Smooth muscle cell (in vitro differentiated cells): Measurements from ENCODE around the gene IL25. TPM values are rescaled to one million over a fixed set of nuclear protein-coding genes. Genes with fewer than 3 reads are reported as not detected.

Source experiments
- DNase-seq: peaks from one replicate; lab custom pipeline; 2025; ENCODE audit not compliant: unreplicated experiment; lab: John Stamatoyannopoulos, UW
- H2AFZ ChIP-seq: fragments of 200-600 bp; sonication (generic); 2 replicates; pipeline ENCODE4 v1.6.0; 2016; ENCODE audit warnings: antibody characterized with exemption, low read depth, mild to moderate bottlenecking
- H3F3A ChIP-seq: fragments of 200-600 bp; sonication (generic); 2 replicates; pipeline ENCODE4 v1.6.0; 2017; ENCODE audit warnings: antibody characterized with exemption, low read depth
- H3K27ac ChIP-seq: fragments of 200-600 bp; sonication (generic); 2 replicates; pipeline ENCODE4 v1.5.1; 2016; ENCODE audit warnings: low read depth, mild to moderate bottlenecking
- H3K27me3 ChIP-seq: fragments of 200-600 bp; sonication (generic); 2 replicates; pipeline ENCODE4 v1.6.1; 2016; ENCODE audit warnings: low read depth, mild to moderate bottlenecking
- H3K36me3 ChIP-seq: fragments of 200-600 bp; sonication (generic); 2 replicates; pipeline ENCODE4 v1.5.1; 2016; ENCODE audit warnings: low read depth
- H3K4me1 ChIP-seq: fragments of 200-600 bp; sonication (generic); 2 replicates; pipeline ENCODE4 v1.5.1; 2016; ENCODE audit warnings: low read depth
- H3K4me2 ChIP-seq: fragments of 200-600 bp; sonication (generic); 2 replicates; pipeline ENCODE4 v1.6.0; 2016; ENCODE audit warnings: mild to moderate bottlenecking
- H3K4me3 ChIP-seq: fragments of 200-600 bp; sonication (generic); 2 replicates; pipeline ENCODE4 v1.5.1; 2016; ENCODE audit warnings: mild to moderate bottlenecking
- H3K79me2 ChIP-seq: fragments of 200-600 bp; sonication (generic); 2 replicates; pipeline ENCODE4 v1.6.0; 2016; ENCODE audit warnings: low read depth, mild to moderate bottlenecking
- H3K9ac ChIP-seq: fragments of 200-600 bp; sonication (generic); 2 replicates; pipeline ENCODE4 v1.6.0; 2016; ENCODE audit warnings: low read depth
- H3K9me3 ChIP-seq: fragments of 200-600 bp; sonication (generic); replicated peaks from 2 replicates; pipeline ENCODE4 v1.5.1; 2016; ENCODE audit warnings: low read depth
- H4K20me1 ChIP-seq: fragments of 200-600 bp; sonication (generic); 2 replicates; pipeline ENCODE4 v1.6.0; 2016; ENCODE audit warnings: low read depth
- CTCF ChIP-seq: fragments of 200-600 bp; sonication (generic); IDR thresholded peaks from 2 replicates; pipeline ENCODE4 v1.5.1; 2017; ENCODE audit warnings: borderline replicate concordance, mild to moderate bottlenecking, antibody characterized with exemption; ENCODE audit not compliant: insufficient read depth, poor library complexity, severe bottlenecking
- WGBS: methylation state at CpG from one replicate; pipeline ENCODE4 v1.1.7; 2016; ENCODE audit warnings: low lambda C conversion rate; 5-methylcytosine and 5-hydroxymethylcytosine counted together
- polyA plus RNA-seq: library from polyadenylated mRNA; unstranded; fragments of >200 nt; fragmentation: Nextera tagmentation; extraction: Ambion mirVana; gene quantifications from 2 replicates; pipeline ENCODE4 v1.2.1, GENCODE V29; 2016
- total RNA-seq: library from RNA; depleted of rRNA; stranded (reverse); fragments of >200 nt; gene quantifications from 2 replicates; pipeline ENCODE4 v1.2.3, GENCODE V29; 2014

IL25 gene
- total and polyA plus RNA-seq, 2 experiments from 2014 or later, result not detected

- Histone ChIP-seq H2AFZ (no peak overlapping the region), H3K27me3 (no peaks in the 10 kb centered on the region), H3K4me2 (no peak overlapping the region), H3F3A (no peaks in the 10 kb centered on the region), H3K9ac (no peak overlapping the region), H3K36me3 (no peaks in the 10 kb centered on the region), H3K27ac (no peak overlapping the region), H3K9me3 (no peaks in the 10 kb centered on the region), H3K4me3 (no peak overlapping the region), H3K79me2 (no peaks in the 10 kb centered on the region), H3K4me1 (no peaks in the 10 kb centered on the region), H4K20me1 (no peaks in the 10 kb centered on the region)
- WGBS, result 88% methylated on average over 1 of the region's 1 CpG
- TF ChIP-seq CTCF, result no peak
- DNase-seq, result no peak
These were observed 32.9 kb upstream of the IL25 start for GRCh38 chr14:23339506-23340268.

DNA sequence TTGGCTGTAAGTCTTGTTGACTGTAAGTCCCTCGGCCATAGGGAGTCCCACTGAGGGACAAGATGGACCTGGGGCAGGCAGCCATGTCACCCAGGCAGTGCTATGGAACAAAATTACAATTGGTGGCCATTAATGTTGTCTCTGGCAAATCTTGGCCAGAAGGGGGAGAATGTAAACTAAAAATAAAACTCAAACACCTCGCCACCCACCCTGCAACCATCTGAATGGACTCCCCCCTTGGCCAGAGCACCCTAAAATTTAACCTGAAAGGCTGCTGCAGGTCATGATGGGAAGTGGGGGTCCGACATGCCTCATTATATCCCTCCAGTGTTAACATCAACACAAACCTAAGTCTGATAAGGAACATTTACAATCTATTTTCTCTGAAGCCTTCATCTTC lies 28.1 kb upstream of the IL25 start:
- Histone ChIP-seq H3K79me2 (no peaks in the 10 kb centered on the region), H3K36me3 (no peaks in the 10 kb centered on the region), H2AFZ (no peak overlapping the region), H3K9ac (no peak overlapping the region), H3K4me2 (no peak overlapping the region), H3F3A (no peaks in the 10 kb centered on the region), H3K27ac (no peak overlapping the region), H4K20me1 (no peaks in the 10 kb centered on the region), H3K27me3 (no peaks in the 10 kb centered on the region), H3K4me3 (no peak overlapping the region), H3K4me1 (no peaks in the 10 kb centered on the region), H3K9me3 (no peaks in the 10 kb centered on the region)
- TF ChIP-seq CTCF, result no peak
- no peak for DNase-seq
- 91% methylated on average over 3 of the region's 3 CpGs for WGBS

- Histone ChIP-seq H3K79me2 (no peaks in the 10 kb centered on the region), H3K4me2 (no peak overlapping the region), H4K20me1 (peaks cover under 1% of the 10 kb centered on the region), H3K9me3 (no peaks in the 10 kb centered on the region), H3K27ac (no peak overlapping the region), H3F3A (no peaks in the 10 kb centered on the region), H3K36me3 (no peaks in the 10 kb centered on the region), H3K4me1 (no peaks in the 10 kb centered on the region), H3K27me3 (no peaks in the 10 kb centered on the region), H2AFZ (no peak overlapping the region), H3K4me3 (no peak overlapping the region), H3K9ac (no peak overlapping the region)
- DNase-seq, result no peak
- TF ChIP-seq CTCF, result no peak
- 69% methylated on average over 13 of the region's 13 CpGs for WGBS
These were observed 26.5 kb upstream of the IL25 start for GRCh38 chr14:23345987-23346692.
